Fibroblast of pulmonary artery (primary cell): ENCODE measurements around the gene AMFR.

Source experiments
- DNase-seq: peaks from one replicate; pipeline ENCODE4 v3.0.0-alpha.2; 2010; ENCODE audit warnings: low read depth
- H3K4me3 ChIP-seq: replicated peaks from 2 replicates; pipeline ENCODE4 v1.5.1; 2011; ENCODE audit warnings: low read depth, mild to moderate bottlenecking, control low read depth, low read length, moderate library complexity
- CTCF ChIP-seq: IDR thresholded peaks from 2 replicates; pipeline ENCODE4 v1.5.1; 2011; ENCODE audit warnings: mild to moderate bottlenecking, control low read depth, low read length, inconsistent platforms; ENCODE audit errors: missing control alignments

AMFR gene

GRCh38 chr16:56349711-56350161, 75.6 kb downstream of the AMFR start:
- DNase-seq, result no peak
- H3K4me3 ChIP-seq, result no peak overlapping the region
- no peak for TF ChIP-seq CTCF

GRCh38 chr16:56349086-56349415, 76.3 kb downstream of the AMFR start:
- DNase-seq, result no peak
- H3K4me3 ChIP-seq, result no peak overlapping the region
- TF ChIP-seq CTCF, result no peak

GRCh38 chr16:56348168-56349085, 76.9 kb downstream of the AMFR start:
- DNase-seq, result no peak
- H3K4me3 ChIP-seq, result no peak overlapping the region
- no peak for TF ChIP-seq CTCF

- no peak overlapping the region for H3K4me3 ChIP-seq
- DNase-seq, result no peak
- no peak for TF ChIP-seq CTCF
These were observed 77.7 kb downstream of the AMFR start for GRCh38 chr16:56347670-56348069.

GRCh38 chr16:56347166-56347565, 78.2 kb downstream of the AMFR start:
- DNase-seq, result no peak
- TF ChIP-seq CTCF, result no peak
- H3K4me3 ChIP-seq, result no peak overlapping the region

- H3K4me3 ChIP-seq, result no peak overlapping the region
These were observed 79.0 kb downstream of the AMFR start for GRCh38 chr16:56346131-56346890.

More at GRCh38 chr16:56346131-56346890, 79.0 kb downstream of the AMFR start:
- no peak for DNase-seq
- TF ChIP-seq CTCF, result no peak
